ENCODE data around the gene ATG3.

Gene ATG3

DNA sequence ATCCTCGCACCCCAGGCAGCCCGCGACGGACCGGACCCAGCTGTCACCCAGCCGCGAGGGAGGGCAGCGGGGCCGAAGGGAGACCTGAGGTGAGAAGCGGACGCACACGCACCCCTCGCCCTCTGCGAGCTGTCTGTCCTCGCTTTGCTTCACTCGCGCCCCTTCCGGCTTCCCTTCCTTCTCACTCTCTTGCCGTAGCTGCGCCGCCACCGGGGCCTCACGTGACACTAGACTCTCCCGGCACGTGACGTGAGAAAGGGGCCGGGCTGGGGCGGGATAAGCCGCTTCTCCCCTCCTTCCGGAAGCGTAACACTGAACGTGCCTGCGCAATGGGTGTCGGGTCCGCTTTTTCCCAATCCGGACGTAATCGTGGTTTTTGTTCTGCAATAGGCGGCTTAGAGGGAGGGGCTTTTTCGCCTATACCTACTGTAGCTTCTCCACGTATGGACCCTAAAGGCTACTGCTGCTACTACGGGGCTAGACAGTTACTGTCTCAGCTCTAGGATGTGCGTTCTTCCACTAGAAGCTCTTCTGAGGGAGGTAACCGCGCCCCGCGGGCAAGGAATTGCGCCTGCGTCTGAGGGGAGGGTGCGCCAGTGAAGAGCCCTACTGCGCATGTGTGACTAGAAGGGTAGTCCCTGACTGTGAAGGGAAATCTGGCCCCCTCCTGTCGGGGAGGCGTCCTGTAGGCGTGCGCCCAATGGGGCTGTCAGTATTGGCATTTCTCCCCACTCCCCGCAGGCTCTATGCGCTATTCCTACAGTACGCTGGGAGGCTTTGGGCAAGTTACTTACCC is at the start of gene ATG3, which contains the start of gene SLC35A5:
Gene ATG3 (minus strand): TSS at position 229 of the 796 bp plus-strand sequence. CDS start 434 bp downstream, outside the sequence.
Gene SLC35A5 (plus strand): TSS at position 312 of the 796 bp plus-strand sequence. CDS start 1,359 bp downstream, outside the sequence.
- Histone ChIP-seq H3K27ac (ENCODE audit: low read depth, low read length) (peak within 1 kb of the TSS; percentile 98), H3K9ac (ENCODE audit: low read depth in 1 of 2, low read length in 2 of 2) (peak within 1 kb of the TSS; percentile 86 to 95), H3K4me3 (ENCODE audit: low read depth in 1 of 2, low read length in 2 of 2) (peak within 1 kb of the TSS; percentile 98 to 99), H3K9me3 (ENCODE audit: control insufficient read depth in 1 of 2, low read length in 2 of 2) (no peaks in the 10 kb centered on the region), H3K36me3 (ENCODE audit: control insufficient read depth in 1 of 2, insufficient read depth in 2 of 2, low read length in 2 of 2) (peaks cover 0 to 4% of the 10 kb centered on the region in 2 donors), H3K27me3 (ENCODE audit: control insufficient read depth in 1 of 2, insufficient read depth in 2 of 2, low read length in 2 of 2) (no peaks in the 10 kb centered on the region), H3K4me1 (ENCODE audit: control insufficient read depth in 1 of 2, insufficient read depth in 2 of 2, low read length in 2 of 2) (peaks cover 22 to 35% of the 10 kb centered on the region in 2 donors)

DNA sequence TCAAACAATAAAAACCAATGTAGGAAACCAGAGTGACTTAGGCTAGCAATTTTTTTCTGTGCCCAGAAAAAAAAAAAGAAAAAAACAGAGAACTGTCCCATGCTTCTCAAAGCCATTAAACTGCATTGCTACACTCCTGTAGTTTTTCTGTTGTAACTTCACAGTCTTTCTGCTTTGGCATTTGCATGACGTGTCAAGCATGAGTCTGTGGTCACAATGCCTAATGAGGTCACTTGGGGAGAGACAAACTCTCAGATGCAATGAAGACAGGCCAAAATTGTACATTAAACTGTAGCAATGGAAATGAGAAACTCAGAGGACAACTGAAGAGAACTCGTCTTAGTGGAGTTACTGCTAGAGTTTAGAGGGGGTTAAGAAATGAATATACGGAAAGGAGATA is 48.4 kb upstream of the ATG3 start:
- no peaks in the 10 kb centered on the region for H3K36me3 ChIP-seq (ENCODE audit: control insufficient read depth in 1 of 2, insufficient read depth in 2 of 2, low read length in 2 of 2)
- H3K27ac ChIP-seq (ENCODE audit: low read depth, low read length), result no peak overlapping the region
- H3K9me3 ChIP-seq (ENCODE audit: control insufficient read depth in 1 of 2, low read length in 2 of 2), result no peaks in the 10 kb centered on the region
- H3K27me3 ChIP-seq (ENCODE audit: control insufficient read depth in 1 of 2, insufficient read depth in 2 of 2, low read length in 2 of 2), result no peaks in the 10 kb centered on the region
- H3K9ac ChIP-seq (ENCODE audit: low read depth in 1 of 2, low read length in 2 of 2), result no peak overlapping the region
- no peaks in the 10 kb centered on the region for H3K4me1 ChIP-seq (ENCODE audit: control insufficient read depth in 1 of 2, insufficient read depth in 2 of 2, low read length in 2 of 2)
- no peak overlapping the region for H3K4me3 ChIP-seq (ENCODE audit: low read depth in 1 of 2, low read length in 2 of 2)

DNA sequence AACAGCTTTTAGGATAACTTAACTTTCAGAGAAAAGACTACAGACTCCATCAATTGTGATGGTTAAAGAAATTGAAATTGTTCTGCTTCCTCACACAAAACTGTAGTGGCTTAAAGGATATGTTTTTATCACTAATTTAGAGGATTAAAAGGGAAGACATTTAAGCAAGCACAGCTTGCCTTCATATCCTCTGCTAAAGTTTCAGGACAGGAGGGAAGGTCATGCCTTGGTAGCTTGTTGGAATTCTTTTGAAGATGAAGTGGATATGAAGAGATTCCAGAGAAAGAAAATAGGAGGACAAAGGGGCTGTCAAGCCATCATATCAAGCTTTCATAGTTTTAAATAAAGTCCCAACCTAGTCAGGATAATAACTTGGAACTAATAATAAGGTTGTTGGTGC is 46.1 kb upstream of the ATG3 start:
- H3K27me3 ChIP-seq (ENCODE audit: control insufficient read depth in 1 of 2, insufficient read depth in 2 of 2, low read length in 2 of 2), result no peaks in the 10 kb centered on the region
- H3K36me3 ChIP-seq (ENCODE audit: control insufficient read depth in 1 of 2, insufficient read depth in 2 of 2, low read length in 2 of 2), result no peaks in the 10 kb centered on the region
- H3K4me1 ChIP-seq (ENCODE audit: control insufficient read depth in 1 of 2, insufficient read depth in 2 of 2, low read length in 2 of 2), result no peaks in the 10 kb centered on the region

DNA sequence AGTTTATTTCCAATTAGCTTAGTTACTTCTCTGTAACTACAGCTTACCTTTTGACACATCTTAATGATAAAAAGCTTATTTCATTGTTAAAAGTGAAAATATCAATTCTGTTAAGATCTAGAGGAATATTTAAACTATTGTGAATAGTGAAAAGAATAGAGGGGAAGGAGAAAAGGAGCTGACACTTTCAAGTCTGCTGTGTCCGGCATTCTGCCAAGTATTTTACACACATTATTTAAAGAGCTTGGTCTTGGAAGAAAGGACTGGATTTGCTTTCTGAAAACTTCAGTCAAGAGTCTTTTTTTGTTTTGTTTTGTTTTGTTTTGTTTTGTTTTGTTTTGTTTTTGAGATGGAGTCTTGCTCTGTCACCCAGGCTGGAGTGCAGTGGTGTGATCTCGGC is 44.3 kb upstream of the ATG3 start:
- Histone ChIP-seq H3K36me3 (ENCODE audit: control insufficient read depth in 1 of 2, insufficient read depth in 2 of 2, low read length in 2 of 2) (no peaks in the 10 kb centered on the region), H3K27me3 (ENCODE audit: control insufficient read depth in 1 of 2, insufficient read depth in 2 of 2, low read length in 2 of 2) (no peaks in the 10 kb centered on the region), H3K4me1 (ENCODE audit: control insufficient read depth in 1 of 2, insufficient read depth in 2 of 2, low read length in 2 of 2) (no peaks in the 10 kb centered on the region), H3K27ac (ENCODE audit: low read depth, low read length) (no peak overlapping the region), H3K9me3 (ENCODE audit: control insufficient read depth in 1 of 2, low read length in 2 of 2) (no peaks in the 10 kb centered on the region), H3K4me3 (ENCODE audit: low read depth in 1 of 2, low read length in 2 of 2) (no peak overlapping the region), H3K9ac (ENCODE audit: low read depth in 1 of 2, low read length in 2 of 2) (no peak overlapping the region)

More for the DNA sequence above, 46.1 kb upstream of the ATG3 start:
- Histone ChIP-seq H3K9ac (ENCODE audit: low read depth in 1 of 2, low read length in 2 of 2) (no peak overlapping the region), H3K9me3 (ENCODE audit: control insufficient read depth in 1 of 2, low read length in 2 of 2) (no peaks in the 10 kb centered on the region), H3K4me3 (ENCODE audit: low read depth in 1 of 2, low read length in 2 of 2) (no peak overlapping the region), H3K27ac (ENCODE audit: low read depth, low read length) (no peak overlapping the region)

DNA sequence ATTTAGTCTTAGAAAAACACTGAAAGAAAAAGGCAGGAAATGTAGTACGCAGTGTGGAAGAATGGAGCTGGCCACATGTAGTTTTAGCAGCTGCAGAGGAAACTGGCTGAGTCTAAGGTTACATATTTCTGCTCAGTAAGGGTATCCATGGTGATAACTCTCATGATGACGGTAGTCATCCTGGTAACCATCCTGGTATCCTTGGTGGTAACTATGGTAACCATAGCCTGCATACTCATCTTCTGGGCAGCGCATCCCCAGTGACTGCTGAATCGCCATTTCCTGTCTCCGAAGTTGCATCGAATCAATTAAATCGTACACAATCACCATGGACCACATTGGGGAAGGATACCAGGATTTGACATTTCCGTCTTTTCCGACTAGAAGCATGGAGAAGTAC is 43.5 kb upstream of the ATG3 start:
- H3K9ac ChIP-seq (ENCODE audit: low read depth in 1 of 2, low read length in 2 of 2), result no peak overlapping the region
- no peaks in the 10 kb centered on the region for H3K9me3 ChIP-seq (ENCODE audit: control insufficient read depth in 1 of 2, low read length in 2 of 2)
- no peaks in the 10 kb centered on the region for H3K36me3 ChIP-seq (ENCODE audit: control insufficient read depth in 1 of 2, insufficient read depth in 2 of 2, low read length in 2 of 2)
- H3K4me1 ChIP-seq (ENCODE audit: control insufficient read depth in 1 of 2, insufficient read depth in 2 of 2, low read length in 2 of 2), result no peaks in the 10 kb centered on the region
- H3K27ac ChIP-seq (ENCODE audit: low read depth, low read length), result no peak overlapping the region
- H3K4me3 ChIP-seq (ENCODE audit: low read depth in 1 of 2, low read length in 2 of 2), result no peak overlapping the region
- no peaks in the 10 kb centered on the region for H3K27me3 ChIP-seq (ENCODE audit: control insufficient read depth in 1 of 2, insufficient read depth in 2 of 2, low read length in 2 of 2)

DNA sequence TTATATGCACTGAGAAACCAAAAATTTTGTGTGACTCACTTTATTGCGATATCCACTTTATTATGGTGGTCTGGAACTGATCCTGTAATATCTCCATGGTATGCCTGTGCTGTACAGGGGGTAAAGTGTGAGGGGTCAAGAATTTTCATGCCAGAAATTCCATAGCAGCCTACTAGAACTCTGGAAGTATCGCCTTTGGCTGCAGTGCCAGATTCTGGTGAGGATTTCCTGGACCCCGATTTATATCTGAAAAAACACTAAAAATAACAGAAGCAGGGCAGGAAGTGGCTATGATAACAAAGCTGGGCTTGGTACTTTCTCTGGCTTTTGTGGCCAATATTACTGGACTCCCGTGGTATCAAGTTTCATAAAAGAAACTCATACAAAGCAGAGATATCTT is 42.8 kb upstream of the ATG3 start:
- no peak overlapping the region for H3K27ac ChIP-seq (ENCODE audit: low read depth, low read length)
- H3K4me3 ChIP-seq (ENCODE audit: low read depth in 1 of 2, low read length in 2 of 2), result no peak overlapping the region
- no peaks in the 10 kb centered on the region for H3K36me3 ChIP-seq (ENCODE audit: control insufficient read depth in 1 of 2, insufficient read depth in 2 of 2, low read length in 2 of 2)
- no peaks in the 10 kb centered on the region for H3K4me1 ChIP-seq (ENCODE audit: control insufficient read depth in 1 of 2, insufficient read depth in 2 of 2, low read length in 2 of 2)
- H3K9me3 ChIP-seq (ENCODE audit: control insufficient read depth in 1 of 2, low read length in 2 of 2), result no peaks in the 10 kb centered on the region
- H3K27me3 ChIP-seq (ENCODE audit: control insufficient read depth in 1 of 2, insufficient read depth in 2 of 2, low read length in 2 of 2), result no peaks in the 10 kb centered on the region
- H3K9ac ChIP-seq (ENCODE audit: low read depth in 1 of 2, low read length in 2 of 2), result no peak overlapping the region

DNA sequence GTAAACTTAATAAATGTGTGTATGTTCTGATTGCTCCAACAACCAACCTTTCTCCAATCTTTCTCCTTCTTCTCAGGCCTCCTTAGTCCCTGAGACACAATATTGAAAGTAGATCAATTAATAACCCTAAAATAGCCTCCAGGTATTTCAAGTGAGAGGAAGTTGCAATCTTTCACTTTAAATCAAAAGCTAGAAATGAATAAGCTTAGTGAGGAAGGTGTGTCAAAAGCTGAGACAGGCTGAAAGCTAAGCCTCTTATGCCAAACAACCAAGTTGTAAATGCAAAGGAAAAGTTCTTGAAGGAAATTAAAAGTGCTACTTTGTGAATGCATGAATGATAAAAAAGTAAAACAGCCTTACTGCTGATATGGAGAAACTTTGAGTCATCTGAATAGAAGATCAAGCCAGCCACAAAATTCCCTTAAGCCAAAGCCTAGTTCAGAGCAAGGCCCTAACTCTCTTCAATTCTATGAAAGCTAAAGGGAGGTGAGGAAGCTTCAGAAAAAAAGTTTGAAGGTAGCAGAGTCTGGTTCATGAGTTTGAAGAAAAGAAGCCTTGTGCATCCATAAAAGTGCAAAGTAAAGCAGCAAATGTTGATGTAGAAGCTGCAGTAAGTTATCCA is 40.6 kb upstream of the ATG3 start:
- no peaks in the 10 kb centered on the region for H3K36me3 ChIP-seq (ENCODE audit: control insufficient read depth in 1 of 2, insufficient read depth in 2 of 2, low read length in 2 of 2)
- H3K9me3 ChIP-seq (ENCODE audit: control insufficient read depth in 1 of 2, low read length in 2 of 2), result no peaks in the 10 kb centered on the region
- no peak overlapping the region for H3K4me3 ChIP-seq (ENCODE audit: low read depth in 1 of 2, low read length in 2 of 2)
- H3K9ac ChIP-seq (ENCODE audit: low read depth in 1 of 2, low read length in 2 of 2), result no peak overlapping the region
- no peaks in the 10 kb centered on the region for H3K27me3 ChIP-seq (ENCODE audit: control insufficient read depth in 1 of 2, insufficient read depth in 2 of 2, low read length in 2 of 2)
- H3K27ac ChIP-seq (ENCODE audit: low read depth, low read length), result no peak overlapping the region
- no peaks in the 10 kb centered on the region for H3K4me1 ChIP-seq (ENCODE audit: control insufficient read depth in 1 of 2, insufficient read depth in 2 of 2, low read length in 2 of 2)

DNA sequence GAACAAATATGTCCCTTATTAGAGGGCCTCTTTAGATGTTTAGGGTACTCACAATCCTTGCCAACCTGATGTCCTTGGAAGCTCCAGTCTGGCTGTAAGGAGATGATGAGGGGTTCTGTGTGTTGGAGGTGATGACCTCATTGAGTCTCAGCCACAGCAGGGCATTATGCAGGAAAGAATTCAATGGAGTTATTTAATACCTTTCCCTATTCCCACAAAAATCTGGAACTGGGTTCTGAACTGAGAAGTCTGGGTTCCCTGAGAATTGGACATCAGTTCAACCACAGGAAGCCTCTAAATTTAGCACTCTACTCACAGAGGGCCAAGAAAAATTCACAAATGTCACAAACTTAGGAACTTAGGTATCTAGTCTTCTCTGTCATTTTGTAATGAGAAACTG is 37.0 kb upstream of the ATG3 start:
- H3K4me1 ChIP-seq (ENCODE audit: control insufficient read depth in 1 of 2, insufficient read depth in 2 of 2, low read length in 2 of 2), result no peaks in the 10 kb centered on the region
- no peak overlapping the region for H3K27ac ChIP-seq (ENCODE audit: low read depth, low read length)
- no peak overlapping the region for H3K9ac ChIP-seq (ENCODE audit: low read depth in 1 of 2, low read length in 2 of 2)
- no peaks in the 10 kb centered on the region for H3K27me3 ChIP-seq (ENCODE audit: control insufficient read depth in 1 of 2, insufficient read depth in 2 of 2, low read length in 2 of 2)
- peaks cover 0 to 11% of the 10 kb centered on the region in 2 donors for H3K36me3 ChIP-seq (ENCODE audit: control insufficient read depth in 1 of 2, insufficient read depth in 2 of 2, low read length in 2 of 2)
- H3K4me3 ChIP-seq (ENCODE audit: low read depth in 1 of 2, low read length in 2 of 2), result no peak overlapping the region
- no peaks in the 10 kb centered on the region for H3K9me3 ChIP-seq (ENCODE audit: control insufficient read depth in 1 of 2, low read length in 2 of 2)

DNA sequence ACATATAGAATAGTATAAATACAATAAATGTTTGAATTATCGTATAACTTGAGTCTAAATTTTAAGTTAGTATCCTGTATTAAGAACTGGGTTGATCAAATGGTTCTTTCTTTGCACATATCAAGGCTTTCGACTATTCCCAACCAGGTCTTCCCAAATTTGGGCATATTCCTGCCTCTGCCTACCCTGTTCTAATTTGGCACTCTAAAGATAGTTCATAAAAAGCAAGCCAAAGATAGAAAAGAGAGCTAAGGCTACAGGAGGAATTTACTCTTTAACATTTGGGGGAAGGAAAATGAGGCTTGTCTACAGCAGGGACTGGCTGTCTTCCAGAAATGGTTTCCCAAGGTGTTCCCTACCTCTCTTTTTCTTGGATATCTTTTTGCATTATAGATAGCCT is 36.2 kb upstream of the ATG3 start:
- no peaks in the 10 kb centered on the region for H3K4me1 ChIP-seq (ENCODE audit: control insufficient read depth in 1 of 2, insufficient read depth in 2 of 2, low read length in 2 of 2)
- H3K27ac ChIP-seq (ENCODE audit: low read depth, low read length), result no peak overlapping the region
- no peak overlapping the region for H3K4me3 ChIP-seq (ENCODE audit: low read depth in 1 of 2, low read length in 2 of 2)
- no peaks in the 10 kb centered on the region for H3K27me3 ChIP-seq (ENCODE audit: control insufficient read depth in 1 of 2, insufficient read depth in 2 of 2, low read length in 2 of 2)
- peaks cover 0 to 16% of the 10 kb centered on the region in 2 donors for H3K36me3 ChIP-seq (ENCODE audit: control insufficient read depth in 1 of 2, insufficient read depth in 2 of 2, low read length in 2 of 2)
- no peaks in the 10 kb centered on the region for H3K9me3 ChIP-seq (ENCODE audit: control insufficient read depth in 1 of 2, low read length in 2 of 2)
- no peak overlapping the region for H3K9ac ChIP-seq (ENCODE audit: low read depth in 1 of 2, low read length in 2 of 2)

DNA sequence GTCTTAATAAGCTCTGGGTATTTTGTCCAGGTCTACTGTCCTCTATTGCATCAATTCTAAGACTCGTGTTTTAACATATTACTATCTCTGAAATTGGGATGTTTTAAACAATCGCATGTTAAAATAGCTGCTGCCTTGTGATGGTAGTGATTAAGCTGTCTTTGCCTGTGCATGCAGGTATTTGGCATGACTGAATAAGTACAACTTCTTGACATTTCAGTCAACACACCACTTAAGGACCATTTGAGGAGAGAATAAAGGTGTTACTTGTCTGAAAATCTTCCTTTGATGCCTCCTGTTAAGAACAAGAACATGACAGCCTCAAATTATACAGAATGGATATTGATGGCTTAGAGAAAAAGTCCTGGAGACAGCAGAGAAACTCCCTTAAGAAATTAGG is 33.1 kb upstream of the ATG3 start:
- Histone ChIP-seq H3K4me1 (ENCODE audit: control insufficient read depth in 1 of 2, insufficient read depth in 2 of 2, low read length in 2 of 2) (no peaks in the 10 kb centered on the region), H3K4me3 (ENCODE audit: low read depth in 1 of 2, low read length in 2 of 2) (no peak overlapping the region), H3K27me3 (ENCODE audit: control insufficient read depth in 1 of 2, insufficient read depth in 2 of 2, low read length in 2 of 2) (no peaks in the 10 kb centered on the region), H3K36me3 (ENCODE audit: control insufficient read depth in 1 of 2, insufficient read depth in 2 of 2, low read length in 2 of 2) (peaks cover 0 to 23% of the 10 kb centered on the region in 2 donors), H3K27ac (ENCODE audit: low read depth, low read length) (no peak overlapping the region), H3K9me3 (ENCODE audit: control insufficient read depth in 1 of 2, low read length in 2 of 2) (no peaks in the 10 kb centered on the region), H3K9ac (ENCODE audit: low read depth in 1 of 2, low read length in 2 of 2) (no peak overlapping the region)
